ENCODE data around the gene PTX3. TPM values are rescaled to one million over a fixed set of nuclear protein-coding genes. Genes with fewer than 3 reads are reported as not detected.

PTX3 gene
- total RNA-seq (2013; cell fraction: nucleolus; rRNA removed) = not detected in 2 replicates
- total RNA-seq (2014; rRNA removed) = not detected in 2 replicates
- not detected in 2 replicates for total RNA-seq (2014; rRNA removed; fragmentation: Illumina TruSeq; extraction: Trizol)
- total RNA-seq (2021) = not detected in 2 replicates
- not detected for polyA plus RNA-seq (2011; ENCODE audit: low read depth)
- polyA plus RNA-seq (2011; rRNA removed) = 0.03 and 0.06 TPM in 2 replicates
- polyA plus RNA-seq (2011; cell fraction: cytosol; rRNA removed) = not detected in 2 replicates
- 0.13 TPM in 1 of 2 replicates, not detected in the other for polyA plus RNA-seq (2011; cell fraction: nucleus; rRNA removed)
- not detected in 2 replicates for polyA plus RNA-seq (2012)
- polyA plus RNA-seq (2014; fragmentation: Illumina TruSeq; extraction: Trizol) = not detected in 2 replicates
- polyA plus RNA-seq (2014; fragmentation: Nextera tagmentation; extraction: Ambion mirVana) = not detected
- polyA plus RNA-seq (2014; rRNA removed) = not detected in 2 replicates
- polyA plus RNA-seq (2016; fragmentation: Nextera tagmentation; extraction: Ambion mirVana) = under 1 TPM; 0.06 to 0.11 TPM
- not detected in 2 replicates for polyA minus RNA-seq (2011; rRNA and poly(A)+ RNA removed)
- not detected in 2 replicates for polyA minus RNA-seq (2011; cell fraction: cytosol; rRNA and poly(A)+ RNA removed)
- polyA minus RNA-seq (2011; cell fraction: nucleus; rRNA and poly(A)+ RNA removed) = not detected in 2 replicates
- percentile 27 among the genes with signal in this experiment for Bru-seq, nascent RNA
- BruChase-seq, experiment 1, labeled RNA remaining after a 6-hour chase = not detected
- BruChase-seq, experiment 2, labeled RNA remaining after a 2-hour chase = percentile 15 among the genes with signal in this experiment
- long read RNA-seq, experiment 1 = 0 reads
- long read RNA-seq, experiment 2 = 0 reads

DNA sequence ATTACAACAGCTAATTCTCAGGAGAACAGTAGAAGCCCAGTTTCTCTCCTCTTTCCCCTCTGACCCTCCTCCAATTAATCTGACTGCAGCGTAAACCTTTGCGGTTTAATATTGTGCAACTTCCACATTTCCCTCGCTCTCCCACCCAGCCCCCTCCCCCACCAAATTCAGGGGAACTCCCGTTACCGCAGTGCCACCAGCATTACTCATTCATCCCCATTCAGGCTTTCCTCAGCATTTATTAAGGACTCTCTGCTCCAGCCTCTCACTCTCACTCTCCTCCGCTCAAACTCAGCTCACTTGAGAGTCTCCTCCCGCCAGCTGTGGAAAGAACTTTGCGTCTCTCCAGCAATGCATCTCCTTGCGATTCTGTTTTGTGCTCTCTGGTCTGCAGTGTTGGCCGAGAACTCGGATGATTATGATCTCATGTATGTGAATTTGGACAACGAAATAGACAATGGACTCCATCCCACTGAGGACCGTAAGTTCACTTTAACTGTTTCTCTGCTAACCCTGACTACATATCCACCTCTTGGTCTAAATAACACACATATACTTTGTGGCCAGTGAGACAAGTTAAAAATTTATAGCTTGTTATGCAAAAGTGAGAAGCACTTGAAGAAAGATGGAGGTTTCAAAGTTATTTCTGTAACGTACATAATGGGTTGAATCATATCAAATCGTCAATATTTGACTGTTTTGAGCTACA, at the start of gene PTX3:
Gene PTX3 (plus strand): TSS at position 268 of the 709 bp plus-strand sequence. CDS start 84 bp downstream, at position 352.
- Histone ChIP-seq H3K4me1 (ENCODE audit: control insufficient read depth, insufficient read depth, low read length) (no peaks in the 10 kb centered on the region), H3K4me3 (no peak within 1 kb of the TSS), H3K79me2 (ENCODE audit: control insufficient read depth, insufficient read depth, low read length) (no peaks in the 10 kb centered on the region), H4K20me1 (ENCODE audit: control insufficient read depth, insufficient read depth) (no peaks in the 10 kb centered on the region), H3K27me3 (replicated peaks in 1 of 2; ENCODE audit: control insufficient read depth in 2 of 2, insufficient read depth in 2 of 2, low read length in 1 of 2) (peaks cover 4 to 10% of the 10 kb centered on the region in 2 experiments; a peak in 3 of 4 replicates), H3K36me3 (ENCODE audit: control insufficient read depth in 2 of 2, insufficient read depth in 2 of 2, low read length in 1 of 2) (no peaks in the 10 kb centered on the region), H3K9ac (ENCODE audit: control insufficient read depth, insufficient read depth, low read length) (no peak within 1 kb of the TSS), H3K9me3 (replicated peaks; ENCODE audit: control insufficient read depth, insufficient read depth, low read length) (no peaks in the 10 kb centered on the region), H3K4me2 (ENCODE audit: control insufficient read depth, insufficient read depth) (0 out of 2 replicates have a peak within 1 kb of the TSS, but pooled peaks have one; percentile 9), H2AFZ (ENCODE audit: control insufficient read depth, low read depth, low read length) (no peak within 1 kb of the TSS), H3K27ac (ENCODE audit: control insufficient read depth, insufficient read depth) (no peak within 1 kb of the TSS)
- intact Hi-C loops (cut with micrococcal nuclease; ENCODE audit: unreplicated experiment) = no loop called here
- ChIA-PET POLR2A (no interaction called here), CTCF (interaction anchor here (0.7 kb wide), 1 partner anchor 24 kb away, joined by 3 read pairs; no protein-coding TSS in a partner anchor), RAD21 (ENCODE audit: unreplicated experiment) (no interaction called here), SMC1A (ENCODE audit: uncharacterized antibody, unreplicated experiment) (no interaction called here)
- FAIRE-seq (no peak), ATAC-seq (no peak), DNase-seq (ENCODE audit: low read depth, low spot score) (no peak)
- TF ChIP-seq RUNX3 (IDR thresholded peaks at IDR 0.05; ENCODE audit: low read length) (0 out of 2 replicates have a peak, but pooled peaks have one; percentile 11), CBX5 (IDR thresholded peaks at IDR 0.05; ENCODE audit: low read depth) (no peak)
- 3% methylated on average over 15 of the region's 15 CpGs for WGBS (ENCODE audit: insufficient coverage, insufficient replicate concordance, low lambda C conversion rate, missing lambda C conversion rate)
- BruUV-seq (replicated peaks) = no TSS peak
- in situ Hi-C loops (cut with MboI) = no loop called here
